K562 (cell line): ENCODE data around the gene SEPHS1. TPM values are rescaled to one million over a fixed set of nuclear protein-coding genes. Genes with fewer than 3 reads are reported as not detected.

Source experiments
- ATAC-seq: fragments of 200-7000 bp; cut with Tn5 transposase; 3 replicates; pipeline ENCODE4 v1.9.1; 2020; ENCODE audit warnings: moderate library complexity
- BruUV-seq: library from RNA; stranded (reverse); fragments of 400-500 nt; replicated peaks from 2 replicates; lab custom pipeline; 2021; lab: Mats Ljungman, UMichigan
- CTCF ChIA-PET: fragments of 300-600 bp; formaldehyde crosslinking; extraction: SDS; loops from one replicate; lab custom pipeline; 2021; ENCODE audit warnings: low intra/inter-chr PET ratio; lab: Yijun Ruan, JAX
- POLR2A ChIA-PET: fragments of 300-600, 350-650 bp; sonication (Branson Sonifier 250); formaldehyde crosslinking; extraction: SDS; loops from one replicate; lab custom pipeline; 2021; ENCODE audit warnings: antibody characterized with exemption, inconsistent platforms; lab: Yijun Ruan, JAX
- DNase-seq, 4 experiments: peaks; one replicate each; pipeline versions ENCODE4 v3.0.0 to v3.0.0-alpha.2; 2011 to 2018; ENCODE audit warnings: low spot score in 3 of 4, mixed read lengths in 3 of 4; ENCODE audit errors: extremely low read depth in 1 of 4
- FAIRE-seq: peaks from 2 replicates; lab custom pipeline; 2011; peaks lifted over from hg19 to GRCh38; lab: Jason Lieb, UNC
- H2AFZ ChIP-seq: 2 replicates; pipeline ENCODE4 v1.6.0; 2011; ENCODE audit warnings: low read depth, low read length, control low read depth, inconsistent platforms
- H3K27ac ChIP-seq: fragments of 200-600 bp; 3 replicates; pipeline ENCODE4 v1.8.0; 2011; ENCODE audit warnings: low read depth, mild to moderate bottlenecking, control low read depth, inconsistent platforms, low read length, moderate library complexity, mixed read lengths; ENCODE audit errors: extremely low read depth
- H3K27me3 ChIP-seq, 2 experiments: fragments of 300-600 bp in 1 of 2; 2 replicates in 1 of 2; 3 replicates in 1 of 2; pipeline versions ENCODE4 v1.6.0 to v1.8.0; 2011; ENCODE audit warnings: inconsistent platforms in 2 of 2, low read length in 2 of 2, mild to moderate bottlenecking in 1 of 2, mixed read lengths in 1 of 2, moderate library complexity in 1 of 2; ENCODE audit not compliant: control insufficient read depth in 2 of 2, insufficient read depth in 2 of 2
- H3K36me3 ChIP-seq: fragments of 300-600 bp; 3 replicates; pipeline ENCODE4 v1.8.0; 2011; ENCODE audit warnings: mild to moderate bottlenecking, low read length, inconsistent platforms; ENCODE audit not compliant: control insufficient read depth, insufficient read depth
- H3K4me1 ChIP-seq, 2 experiments: fragments of 200-600 bp in 1 of 2; replicated peaks in 1 of 2; 2 replicates in 1 of 2; 3 replicates in 1 of 2; pipeline versions ENCODE4 v1.5.1 to v1.8.0; 2011; ENCODE audit warnings: inconsistent platforms in 2 of 2, low read length in 2 of 2, mild to moderate bottlenecking in 1 of 2, mixed read lengths in 1 of 2, moderate library complexity in 1 of 2; ENCODE audit not compliant: control insufficient read depth in 2 of 2, insufficient read depth in 2 of 2
- H3K4me2 ChIP-seq: 2 replicates; pipeline ENCODE4 v1.6.1; 2011; ENCODE audit warnings: low read length, control low read depth, inconsistent platforms, mixed read lengths; ENCODE audit not compliant: insufficient read depth
- H3K4me3 ChIP-seq: fragments of 200-600 bp; sonication (generic), shearing (Covaris generic); 2 replicates; pipeline ENCODE4 v1.5.1; 2016; ENCODE audit warnings: control low read depth, inconsistent platforms
- H3K79me2 ChIP-seq: fragments of 200-600 bp; 3 replicates; pipeline ENCODE4 v1.8.0; 2011; ENCODE audit warnings: low read length, inconsistent platforms; ENCODE audit not compliant: control insufficient read depth, insufficient read depth
- H3K9ac ChIP-seq, 2 experiments: 2 replicates each; pipeline versions ENCODE4 v1.6.0 to v1.6.1; 2011; ENCODE audit warnings: low read depth in 2 of 2, low read length in 2 of 2, control low read depth in 1 of 2, inconsistent platforms in 1 of 2, mild to moderate bottlenecking in 1 of 2, mixed read lengths in 1 of 2; ENCODE audit not compliant: insufficient read depth in 1 of 2
- H3K9me1 ChIP-seq: one replicate; pipeline ENCODE4 v1.6.0; 2011; ENCODE audit warnings: inconsistent platforms, mild to moderate bottlenecking, low read length, moderate library complexity; ENCODE audit not compliant: control insufficient read depth, insufficient read depth
- H3K9me3 ChIP-seq: replicated peaks from 2 replicates; pipeline ENCODE4 v1.5.1; 2011; ENCODE audit warnings: low read depth, low read length, inconsistent platforms; ENCODE audit not compliant: control insufficient read depth, insufficient read depth
- H4K20me1 ChIP-seq: replicated peaks from 2 replicates; pipeline ENCODE4 v1.6.1; 2011; ENCODE audit warnings: low read length, inconsistent platforms, mixed read lengths; ENCODE audit not compliant: control insufficient read depth, insufficient read depth
- BRF1 ChIP-seq: IDR thresholded peaks from 3 replicates; pipeline ENCODE4 v1.6.1; 2011; ENCODE audit warnings: borderline replicate concordance, mild to moderate bottlenecking; ENCODE audit not compliant: insufficient read length; ENCODE audit errors: extremely low read depth
- CHD2 ChIP-seq: IDR thresholded peaks from 2 replicates; pipeline ENCODE4 v1.6.1; 2011; ENCODE audit warnings: low read depth, low read length
- ESRRA ChIP-seq: fragments of 450-650 bp; IDR thresholded peaks from 2 replicates; pipeline ENCODE4 v1.6.1; 2014; ENCODE audit warnings: low read depth, mild to moderate bottlenecking, moderate library complexity, borderline replicate concordance
- HNRNPH1 ChIP-seq: fragments of 200-400 bp; formaldehyde crosslinking; optimal IDR thresholded peaks from 2 replicates; pipeline ENCODE3; 2017; ENCODE audit warnings: low read depth, mild to moderate bottlenecking, low read length, moderate library complexity
- MBD2 ChIP-seq: sonication (generic); IDR thresholded peaks from 2 replicates; pipeline ENCODE4 v1.6.1; 2016; ENCODE audit warnings: low read depth, borderline replicate concordance
- SP2 ChIP-seq: IDR thresholded peaks from 2 replicates; pipeline ENCODE4 v1.6.1; 2011; ENCODE audit warnings: mild to moderate bottlenecking, low read depth, low read length, moderate library complexity; ENCODE audit not compliant: poor library complexity, severe bottlenecking; ENCODE audit errors: extremely low read depth
- SPI1 ChIP-seq: IDR thresholded peaks from 2 replicates; pipeline ENCODE4 v1.6.1; 2011; ENCODE audit warnings: low read depth, low read length, control low read depth, borderline replicate concordance
- TAL1 ChIP-seq: fragments of 450-650 bp; IDR thresholded peaks from 2 replicates; pipeline ENCODE4 v1.6.1; 2016; ENCODE audit warnings: mild to moderate bottlenecking
- XRCC5 ChIP-seq: fragments of 200-400 bp; formaldehyde crosslinking; IDR thresholded peaks from 2 replicates; pipeline ENCODE4 v1.6.1; 2017; ENCODE audit warnings: low read depth, mild to moderate bottlenecking, low read length
- ZBTB7A ChIP-seq: IDR thresholded peaks from 2 replicates; pipeline ENCODE4 v1.6.1; 2011; ENCODE audit warnings: low read depth, mild to moderate bottlenecking, low read length, moderate library complexity, borderline replicate concordance; ENCODE audit not compliant: control insufficient read depth
- ZFP36 ChIP-seq: fragments of 150-350 bp; IDR thresholded peaks from 2 replicates; pipeline ENCODE4 v1.6.1; 2018; ENCODE audit warnings: low read length, low read depth; ENCODE audit not compliant: partially characterized antibody
- ZNF124 ChIP-seq: sonication (generic); formaldehyde crosslinking; IDR thresholded peaks from 2 replicates; pipeline ENCODE4 v1.8.1; 2022; ENCODE audit warnings: missing genetic modification reagents
- ZNF384 ChIP-seq: IDR thresholded peaks from 2 replicates; pipeline ENCODE4 v1.6.1; 2012; ENCODE audit warnings: low read depth, low read length, improper control_type of control experiment
- WGBS: fragments of 100-300 bp; shearing (Covaris generic); methylation state at CpG from one replicate; pipeline ENCODE4 v1.1.6; 2016; ENCODE audit warnings: low coverage, mixed read lengths; ENCODE audit not compliant: insufficient coverage; ENCODE audit errors: missing lambda C conversion rate; 5-methylcytosine and 5-hydroxymethylcytosine counted together
- in situ Hi-C: fragments of 300-500 bp; cut with MboI; formaldehyde crosslinking; loops from 4 replicates; pipeline ENCODE4 v1.15.0; 2018; ENCODE audit warnings: inconsistent platforms, mixed read lengths
- intact Hi-C: fragments of 100-400 bp; cut with micrococcal nuclease; formaldehyde crosslinking; loops from 2 replicates; pipeline ENCODE4 v1.14.2; 2022
- polyA plus RNA-seq, 8 experiments: library from polyadenylated mRNA; depleted of rRNA in 4 of 8; stranded (reverse) in 5 of 8; unstranded in 3 of 8; fragments of >200 nt; fragmentation: Nextera tagmentation in 2 of 8; fragmentation: Illumina TruSeq in 1 of 8; extraction: Ambion mirVana in 2 of 8; extraction: Trizol in 1 of 8; gene quantifications; 2 replicates each; pipeline versions ENCODE4 v1.2.1 to v1.2.3, GENCODE V29; 2011 to 2014; ENCODE audit warnings: inconsistent platforms in 1 of 8, missing spikeins in 1 of 8
- total RNA-seq, 7 experiments: library from RNA; depleted of rRNA in 6 of 7; stranded (reverse); fragments of >200 nt in 6 of 7; fragmentation: Illumina TruSeq in 2 of 7; extraction: Trizol in 2 of 7; gene quantifications; 2 replicates each; pipeline versions ENCODE4 v1.2.1 to v1.2.3, GENCODE V29; 2011 to 2021; ENCODE audit warnings: low replicate concordance in 1 of 7
- TF ChIP-seq, protein P1 (sequence below): fragments of 200-800 bp; sonication (Bioruptor generic); IDR thresholded peaks from 2 replicates; pipeline ENCODE4 v1.6.1; 2017; ENCODE audit warnings: missing genetic modification characterization, missing compliant biosample characterization
- TF ChIP-seq, protein P2 (sequence below): fragments of 450-650 bp; IDR thresholded peaks from 2 replicates; pipeline ENCODE4 v1.7.1; 2018; ENCODE audit warnings: mild to moderate bottlenecking, low read depth; ENCODE audit not compliant: partially characterized antibody
- TF ChIP-seq, protein P3 (sequence below), 2 experiments: fragments of 450-650 bp; IDR thresholded peaks; 2 replicates each; pipeline ENCODE4 v1.6.1; 2016

The SEPHS1 gene
- total and polyA plus RNA-seq, 9 of the 15 experiments (the other 6 are each of a cell fraction or from before 2014, with no cell fraction given) = 14.7 to 82.8 (median 41.8) TPM

DNA sequence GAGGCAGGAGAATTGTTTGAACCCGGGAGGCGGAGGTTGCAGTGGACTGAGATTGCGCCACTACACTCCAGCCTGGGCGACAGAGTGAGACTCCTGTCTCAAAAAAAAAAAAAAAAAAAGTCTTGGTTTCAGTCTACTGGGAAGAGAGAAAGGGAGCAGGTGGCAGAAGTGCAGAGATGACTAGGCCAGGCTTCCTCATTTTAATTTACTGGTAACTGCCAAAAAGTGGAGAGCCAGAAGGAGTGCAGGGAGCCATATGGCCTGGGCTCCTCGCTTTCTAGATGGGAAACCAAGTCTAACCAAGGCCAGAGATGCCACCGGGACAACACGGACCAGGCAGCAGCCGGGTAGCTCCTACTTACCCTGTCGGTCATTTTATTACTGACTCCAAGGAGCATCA, 12.2 kb downstream of the SEPHS1 start:
- 99% methylated on average over 7 of the region's 9 CpGs for WGBS
- H3K9ac ChIP-seq = no peak overlapping the region
- POLR2A ChIA-PET = interaction anchor here (0.7 kb wide), 1 partner anchor 194 kb away, joined by 3 read pairs; no protein-coding TSS in a partner anchor

More for the DNA sequence above, 12.2 kb downstream of the SEPHS1 start:
- no peak for FAIRE-seq
- H4K20me1 ChIP-seq = 0 out of 2 replicates have a peak, but pooled peaks cover 5% of the 10 kb centered on the region
- no peak overlapping the region for H2AFZ ChIP-seq
- no peaks in the 10 kb centered on the region for H3K27me3 ChIP-seq
- CTCF ChIA-PET = no interaction called here
- no peaks in the 10 kb centered on the region for H3K9me1 ChIP-seq
- H3K4me1 ChIP-seq = no peaks in the 10 kb centered on the region
- H3K79me2 ChIP-seq = no peaks in the 10 kb centered on the region
- H3K4me2 ChIP-seq = no peak overlapping the region
- no peaks in the 10 kb centered on the region for H3K9me3 ChIP-seq
- peaks cover 66% of the 10 kb centered on the region; the same call in 2 of the 3 replicates for H3K36me3 ChIP-seq
- no peak for DNase-seq
- no TSS peak for BruUV-seq
- no peak overlapping the region for H3K27ac ChIP-seq
- intact Hi-C loops (no loop called here), in situ Hi-C loops (no loop called here)
- H3K4me3 ChIP-seq = no peak overlapping the region
- TF ChIP-seq SP2 = no peak
- no peak for TF ChIP-seq BRF1
- no peak for TF ChIP-seq ESRRA
- TF ChIP-seq, protein P1, sequence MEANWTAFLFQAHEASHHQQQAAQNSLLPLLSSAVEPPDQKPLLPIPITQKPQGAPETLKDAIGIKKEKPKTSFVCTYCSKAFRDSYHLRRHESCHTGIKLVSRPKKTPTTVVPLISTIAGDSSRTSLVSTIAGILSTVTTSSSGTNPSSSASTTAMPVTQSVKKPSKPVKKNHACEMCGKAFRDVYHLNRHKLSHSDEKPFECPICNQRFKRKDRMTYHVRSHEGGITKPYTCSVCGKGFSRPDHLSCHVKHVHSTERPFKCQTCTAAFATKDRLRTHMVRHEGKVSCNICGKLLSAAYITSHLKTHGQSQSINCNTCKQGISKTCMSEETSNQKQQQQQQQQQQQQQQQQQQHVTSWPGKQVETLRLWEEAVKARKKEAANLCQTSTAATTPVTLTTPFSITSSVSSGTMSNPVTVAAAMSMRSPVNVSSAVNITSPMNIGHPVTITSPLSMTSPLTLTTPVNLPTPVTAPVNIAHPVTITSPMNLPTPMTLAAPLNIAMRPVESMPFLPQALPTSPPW = no peak
- no peak for TF ChIP-seq MBD2
- TF ChIP-seq ZFP36 = no peak
- no peak for TF ChIP-seq TAL1
- TF ChIP-seq, protein P2, sequence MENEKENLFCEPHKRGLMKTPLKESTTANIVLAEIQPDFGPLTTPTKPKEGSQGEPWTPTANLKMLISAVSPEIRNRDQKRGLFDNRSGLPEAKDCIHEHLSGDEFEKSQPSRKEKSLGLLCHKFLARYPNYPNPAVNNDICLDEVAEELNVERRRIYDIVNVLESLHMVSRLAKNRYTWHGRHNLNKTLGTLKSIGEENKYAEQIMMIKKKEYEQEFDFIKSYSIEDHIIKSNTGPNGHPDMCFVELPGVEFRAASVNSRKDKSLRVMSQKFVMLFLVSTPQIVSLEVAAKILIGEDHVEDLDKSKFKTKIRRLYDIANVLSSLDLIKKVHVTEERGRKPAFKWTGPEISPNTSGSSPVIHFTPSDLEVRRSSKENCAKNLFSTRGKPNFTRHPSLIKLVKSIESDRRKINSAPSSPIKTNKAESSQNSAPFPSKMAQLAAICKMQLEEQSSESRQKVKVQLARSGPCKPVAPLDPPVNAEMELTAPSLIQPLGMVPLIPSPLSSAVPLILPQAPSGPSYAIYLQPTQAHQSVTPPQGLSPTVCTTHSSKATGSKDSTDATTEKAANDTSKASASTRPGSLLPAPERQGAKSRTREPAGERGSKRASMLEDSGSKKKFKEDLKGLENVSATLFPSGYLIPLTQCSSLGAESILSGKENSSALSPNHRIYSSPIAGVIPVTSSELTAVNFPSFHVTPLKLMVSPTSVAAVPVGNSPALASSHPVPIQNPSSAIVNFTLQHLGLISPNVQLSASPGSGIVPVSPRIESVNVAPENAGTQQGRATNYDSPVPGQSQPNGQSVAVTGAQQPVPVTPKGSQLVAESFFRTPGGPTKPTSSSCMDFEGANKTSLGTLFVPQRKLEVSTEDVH = no peak
- TF ChIP-seq, protein P3, sequence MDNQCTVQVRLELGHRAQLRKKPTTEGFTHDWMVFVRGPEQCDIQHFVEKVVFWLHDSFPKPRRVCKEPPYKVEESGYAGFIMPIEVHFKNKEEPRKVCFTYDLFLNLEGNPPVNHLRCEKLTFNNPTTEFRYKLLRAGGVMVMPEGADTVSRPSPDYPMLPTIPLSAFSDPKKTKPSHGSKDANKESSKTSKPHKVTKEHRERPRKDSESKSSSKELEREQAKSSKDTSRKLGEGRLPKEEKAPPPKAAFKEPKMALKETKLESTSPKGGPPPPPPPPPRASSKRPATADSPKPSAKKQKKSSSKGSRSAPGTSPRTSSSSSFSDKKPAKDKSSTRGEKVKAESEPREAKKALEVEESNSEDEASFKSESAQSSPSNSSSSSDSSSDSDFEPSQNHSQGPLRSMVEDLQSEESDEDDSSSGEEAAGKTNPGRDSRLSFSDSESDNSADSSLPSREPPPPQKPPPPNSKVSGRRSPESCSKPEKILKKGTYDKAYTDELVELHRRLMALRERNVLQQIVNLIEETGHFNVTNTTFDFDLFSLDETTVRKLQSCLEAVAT (IDR thresholded peaks at IDR 0.05) = no peak
- no peak for TF ChIP-seq ZBTB7A
- TF ChIP-seq HNRNPH1 = no peak
- TF ChIP-seq ZNF384 = no peak
- no peak for TF ChIP-seq ZNF124 (CRISPR knock-in tag)
- TF ChIP-seq SPI1 = no peak
- no peak for TF ChIP-seq CHD2
- no peak for TF ChIP-seq XRCC5
- no peak for ATAC-seq
